GM12864 (cell line): ENCODE measurements around the gene RXRA.

ENCODE experiments used
- DNase-seq: peaks from one replicate; pipeline ENCODE4 v3.0.0-alpha.2; 2011; ENCODE audit warnings: low read depth
- H3K4me3 ChIP-seq: 2 replicates; pipeline ENCODE4 v1.5.1; 2011; ENCODE audit warnings: mild to moderate bottlenecking, low read depth, low read length, control low read depth
- CTCF ChIP-seq: IDR thresholded peaks from 2 replicates; pipeline ENCODE4 v1.5.1; 2011; ENCODE audit warnings: low read depth, mild to moderate bottlenecking, moderate library complexity, low read length, control low read depth, inconsistent platforms; ENCODE audit errors: missing control alignments

Gene RXRA

DNA sequence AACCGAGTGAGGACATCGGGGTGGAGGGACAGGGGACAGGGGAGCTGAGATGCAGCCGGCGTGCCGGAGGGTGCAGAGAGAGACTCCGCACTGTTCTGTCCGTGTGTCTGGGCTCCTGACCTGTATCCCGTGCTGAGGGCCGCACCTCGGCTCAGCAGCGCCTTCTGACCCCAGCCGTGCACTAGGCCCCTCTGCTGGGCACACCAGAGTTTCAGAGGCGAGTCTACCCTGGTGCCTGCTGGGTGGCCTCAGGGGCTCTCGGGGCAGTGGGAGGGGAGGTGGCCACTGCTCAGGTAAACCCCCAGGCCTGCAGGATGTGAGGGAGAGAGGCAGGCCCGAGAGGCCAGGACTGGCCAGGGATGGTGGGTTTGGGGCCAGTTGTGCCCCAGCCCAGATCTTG is 100.2 kb downstream of the RXRA start:
- H3K4me3 ChIP-seq, result no peak overlapping the region
- no peak for TF ChIP-seq CTCF
- no peak for DNase-seq

- no peak for TF ChIP-seq CTCF
- DNase-seq, result no peak
- H3K4me3 ChIP-seq, result no peak overlapping the region
Measured at GRCh38 chr9:134427153-134427782, 101.0 kb downstream of the RXRA start.

GRCh38 chr9:134428559-134428958 is 102.3 kb downstream of the RXRA start:
- H3K4me3 ChIP-seq, result no peak overlapping the region
- TF ChIP-seq CTCF, result no peak
- no peak for DNase-seq

DNA sequence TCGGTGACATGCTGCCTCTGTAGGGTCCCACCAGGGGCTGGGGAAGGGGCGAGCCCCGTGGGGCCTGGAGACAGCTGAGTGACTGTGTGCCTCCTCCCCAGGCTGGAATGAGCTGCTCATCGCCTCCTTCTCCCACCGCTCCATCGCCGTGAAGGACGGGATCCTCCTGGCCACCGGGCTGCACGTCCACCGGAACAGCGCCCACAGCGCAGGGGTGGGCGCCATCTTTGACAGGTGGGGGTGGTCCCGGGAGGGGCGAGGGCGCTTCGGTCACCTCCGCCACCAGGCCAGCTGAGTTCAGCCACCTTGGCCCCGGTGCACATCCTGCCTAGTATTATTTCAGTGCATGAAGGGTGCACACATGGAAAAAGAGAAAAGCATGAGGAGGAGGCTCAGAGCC is 102.8 kb downstream of the RXRA start:
- H3K4me3 ChIP-seq, result no peak overlapping the region
- DNase-seq, result no peak
- no peak for TF ChIP-seq CTCF

GRCh38 chr9:134429481-134429880 is 103.2 kb downstream of the RXRA start:
- no peak overlapping the region for H3K4me3 ChIP-seq
- TF ChIP-seq CTCF, result no peak
- DNase-seq, result no peak

- no peak overlapping the region for H3K4me3 ChIP-seq
- DNase-seq, result no peak
- no peak for TF ChIP-seq CTCF
Measured at GRCh38 chr9:134431095-134431494, 104.8 kb downstream of the RXRA start.

GRCh38 chr9:134431626-134432025 is 105.4 kb downstream of the RXRA start:
- DNase-seq, result no peak
- H3K4me3 ChIP-seq, result no peak overlapping the region
- no peak for TF ChIP-seq CTCF
